Fibroblast of gingiva (primary cell): ENCODE data around the gene PSMG4.

Experiments used
- DNase-seq: peaks from one replicate; pipeline ENCODE4 v3.0.0-alpha.2; 2011; ENCODE audit warnings: low read depth

The PSMG4 gene

DNA sequence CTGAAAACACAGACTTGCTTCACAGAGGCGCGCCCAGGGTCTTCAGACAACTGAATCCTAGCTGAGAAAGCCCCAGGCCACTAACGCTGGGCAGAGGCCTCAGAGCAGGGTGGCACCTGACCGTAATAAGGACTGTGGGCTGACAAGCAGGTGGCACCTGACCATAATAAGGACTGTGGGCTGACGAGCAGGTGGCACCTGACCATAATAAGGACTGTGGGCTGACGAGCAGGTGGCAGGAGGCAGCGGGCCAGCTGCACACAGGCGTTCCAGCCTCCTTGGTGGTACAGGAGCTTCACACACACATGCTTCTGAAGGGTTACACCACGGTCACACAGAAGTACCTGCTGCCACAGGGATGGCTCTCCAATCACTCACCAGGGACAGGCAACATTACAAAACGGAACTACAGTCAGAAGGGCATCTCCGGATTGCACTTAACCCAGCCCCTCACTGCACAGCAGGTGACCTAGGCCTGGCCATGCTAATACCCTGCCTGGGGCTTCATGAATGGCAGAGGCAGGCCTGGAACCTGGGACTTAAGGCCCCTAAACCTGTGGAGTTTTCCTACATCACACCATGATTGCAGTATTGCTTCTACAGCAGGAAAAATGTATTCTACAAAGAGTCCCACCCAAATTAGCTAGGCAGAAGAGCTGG, 50.8 kb downstream of the PSMG4 start:
- DNase-seq: no peak

DNA sequence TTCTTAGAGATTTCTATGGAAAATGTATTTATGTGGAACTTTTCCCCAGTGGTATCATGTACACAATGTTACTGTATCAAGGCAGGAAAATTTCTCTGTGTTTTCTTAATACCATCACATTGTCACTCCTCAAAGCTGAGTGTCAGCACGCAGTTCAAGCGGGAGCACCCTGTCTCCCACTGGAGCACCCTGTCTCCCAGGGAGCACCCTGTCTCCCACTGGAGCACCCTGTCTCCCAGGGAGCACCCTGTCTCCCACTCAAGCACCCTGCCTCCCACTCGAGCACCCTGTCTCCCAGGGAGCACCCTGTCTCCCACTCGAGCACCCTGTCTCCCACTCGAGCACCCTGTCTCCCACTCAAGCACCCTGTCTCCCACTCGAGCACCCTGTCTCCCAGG, 51.3 kb downstream of the PSMG4 start:
- DNase-seq: no peak

- DNase-seq: no peak
Observed at GRCh38 chr6:3310703-3311102, 52.0 kb downstream of the PSMG4 start.

GRCh38 chr6:3311826-3312225, 53.1 kb downstream of the PSMG4 start:
- no peak for DNase-seq

- DNase-seq: no peak
Observed at GRCh38 chr6:3312604-3313231, 54.0 kb downstream of the PSMG4 start.

GRCh38 chr6:3314176-3314575, 55.4 kb downstream of the PSMG4 start:
- no peak for DNase-seq

DNA sequence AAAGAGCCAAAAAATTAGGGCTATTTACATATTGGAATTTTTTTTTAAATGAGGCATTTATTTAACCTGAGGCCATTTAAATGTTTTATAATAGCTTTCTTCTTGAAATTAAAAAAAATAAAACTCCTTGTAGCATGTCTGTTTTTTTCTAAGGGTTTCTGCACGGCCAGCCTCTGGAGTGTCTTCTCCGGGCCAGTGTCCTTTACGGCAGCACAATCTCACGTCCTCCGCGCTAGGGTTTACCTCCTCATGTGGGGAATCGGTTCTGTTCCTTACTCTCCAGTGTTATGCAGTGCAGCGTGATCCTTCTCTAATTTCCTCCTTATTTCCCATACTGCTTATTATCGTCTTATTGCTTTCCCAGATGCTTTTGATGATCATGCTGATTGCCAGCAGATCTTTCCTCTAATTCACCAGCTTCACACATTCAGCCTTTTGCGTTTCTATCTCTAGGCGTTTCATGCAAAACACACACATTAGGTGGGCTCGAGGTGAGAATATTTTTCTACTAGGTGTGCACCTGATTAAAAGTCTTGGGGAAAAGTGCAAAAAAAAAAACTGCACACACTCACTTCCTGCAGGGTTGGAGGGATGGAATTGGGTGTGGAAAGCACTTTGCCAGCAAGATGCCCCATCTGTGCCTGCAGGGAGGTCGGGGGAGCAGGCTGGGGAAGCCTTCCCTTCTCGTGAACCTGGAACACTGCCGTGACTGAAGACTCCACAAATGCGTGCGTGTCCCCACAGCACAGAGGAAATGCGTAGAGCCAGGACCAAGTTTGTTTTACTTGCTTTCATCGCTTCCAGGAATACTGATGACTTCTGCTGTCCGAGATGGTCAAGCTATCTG, 56.1 kb downstream of the PSMG4 start:
- DNase-seq: no peak

GRCh38 chr6:3315841-3316240, 57.1 kb downstream of the PSMG4 start:
- no peak for DNase-seq

GRCh38 chr6:3316331-3316730, 57.6 kb downstream of the PSMG4 start:
- DNase-seq: no peak

DNA sequence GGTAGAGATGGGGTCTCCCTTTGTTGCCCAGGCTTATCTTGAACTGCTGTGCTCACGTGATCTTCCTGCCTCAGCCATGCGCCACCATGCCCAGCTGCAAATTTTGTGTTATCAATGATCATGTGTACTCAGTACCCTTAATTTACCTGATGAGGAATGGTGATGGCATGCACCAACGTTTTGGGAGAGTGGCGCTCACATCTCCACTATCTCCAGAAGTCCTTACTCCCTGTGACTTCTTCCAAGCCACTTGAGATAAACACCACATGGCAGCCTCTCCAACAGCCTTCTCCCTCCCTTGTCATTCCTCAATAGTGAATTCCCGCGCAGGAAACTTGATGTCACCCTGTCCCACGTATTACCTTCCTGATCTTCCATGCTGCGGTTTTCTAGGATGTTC, 58.1 kb downstream of the PSMG4 start:
- no peak for DNase-seq
